Type B pancreatic cell (in vitro differentiated cells): ENCODE data around the gene SESN3. TPM values are rescaled to one million over a fixed set of nuclear protein-coding genes. Genes with fewer than 3 reads are reported as not detected.

ENCODE experiments used
- DNase-seq: peaks from one replicate; pipeline ENCODE4 v3.0.0; 2021; ENCODE audit warnings: mixed read lengths; ENCODE audit not compliant: unreplicated experiment; ENCODE audit errors: extremely low spot score
- H3K27ac Mint-ChIP-seq: 2 replicates; pipeline ENCODE4 v1.8.0; 2021; ENCODE audit warnings: mild to moderate bottlenecking, mixed read lengths
- H3K27me3 Mint-ChIP-seq: 2 replicates; pipeline ENCODE4 v1.8.0; 2021; ENCODE audit warnings: mixed read lengths
- H3K36me3 Mint-ChIP-seq: 2 replicates; pipeline ENCODE4 v1.8.0; 2021; ENCODE audit warnings: mixed read lengths
- H3K4me1 Mint-ChIP-seq: one replicate; pipeline ENCODE4 v1.8.0; 2021; ENCODE audit warnings: mixed read lengths; ENCODE audit not compliant: unreplicated experiment
- H3K4me3 Mint-ChIP-seq: 2 replicates; pipeline ENCODE4 v1.8.0; 2021; ENCODE audit warnings: mild to moderate bottlenecking, mixed read lengths
- H3K9me3 Mint-ChIP-seq: 2 replicates; pipeline ENCODE4 v1.8.0; 2021; ENCODE audit warnings: mixed read lengths
- total RNA-seq: library from RNA; stranded (reverse); gene quantifications from 2 replicates; pipeline ENCODE4 v1.2.1, GENCODE V29; 2021; ENCODE audit warnings: low replicate concordance
- TF ChIP-seq, protein P1 (sequence below): fragments of 200-600 bp; sonication (generic); conservative IDR thresholded peaks from 2 replicates; pipeline ENCODE4 v1.5.0; 2021; ENCODE audit warnings: antibody characterized with exemption, mild to moderate bottlenecking

The SESN3 gene
- total RNA-seq, 1 donor from 2014 or later = 107 TPM

DNA sequence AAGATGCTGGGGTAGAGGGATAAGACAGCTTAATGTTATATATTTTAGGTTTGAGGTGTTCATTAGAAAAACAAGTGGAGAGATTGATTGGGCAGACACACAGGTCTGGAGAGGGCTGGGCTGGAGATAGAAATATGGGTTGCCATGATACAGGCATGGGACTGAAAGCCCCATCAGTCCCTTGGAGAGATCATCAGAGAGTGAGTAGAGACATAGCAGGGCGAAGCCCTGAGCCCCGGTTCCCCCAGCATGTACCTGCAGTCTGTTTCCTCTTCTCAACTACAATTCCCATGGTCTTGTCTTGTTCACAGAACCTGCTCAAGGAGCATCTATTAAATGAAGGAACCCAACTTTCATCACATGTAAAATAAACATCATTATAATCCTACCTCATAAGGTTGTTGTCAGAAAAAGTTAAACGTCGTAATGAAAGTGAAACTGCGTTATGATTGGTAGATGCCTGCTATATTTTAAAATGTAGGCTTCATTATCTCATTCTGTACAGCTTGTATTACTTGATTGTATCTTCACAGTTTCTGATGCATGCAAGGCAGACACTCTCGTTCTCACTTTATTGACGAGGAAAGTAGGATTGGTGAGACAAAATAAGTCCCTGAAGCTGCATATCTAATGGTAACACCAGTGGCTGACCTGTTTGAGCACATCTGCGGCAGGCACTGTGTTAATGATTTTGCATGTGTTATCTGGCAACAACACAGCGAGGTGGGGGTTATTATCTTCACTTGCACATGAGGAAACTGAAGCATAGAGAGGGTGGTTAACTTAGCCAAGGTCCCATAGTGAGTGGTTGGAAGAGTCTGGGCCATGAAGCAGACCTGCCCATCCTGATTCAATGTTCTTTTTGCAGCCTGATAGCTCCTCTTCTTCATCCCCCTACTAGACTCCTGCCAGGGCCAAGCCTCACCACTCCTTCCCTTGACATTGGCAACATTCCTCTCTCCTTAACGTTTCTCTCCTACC lies 77.8 kb downstream of the SESN3 start:
- peaks cover 12% of the 10 kb centered on the region for H3K4me1 Mint-ChIP-seq
- TF ChIP-seq, protein P1, sequence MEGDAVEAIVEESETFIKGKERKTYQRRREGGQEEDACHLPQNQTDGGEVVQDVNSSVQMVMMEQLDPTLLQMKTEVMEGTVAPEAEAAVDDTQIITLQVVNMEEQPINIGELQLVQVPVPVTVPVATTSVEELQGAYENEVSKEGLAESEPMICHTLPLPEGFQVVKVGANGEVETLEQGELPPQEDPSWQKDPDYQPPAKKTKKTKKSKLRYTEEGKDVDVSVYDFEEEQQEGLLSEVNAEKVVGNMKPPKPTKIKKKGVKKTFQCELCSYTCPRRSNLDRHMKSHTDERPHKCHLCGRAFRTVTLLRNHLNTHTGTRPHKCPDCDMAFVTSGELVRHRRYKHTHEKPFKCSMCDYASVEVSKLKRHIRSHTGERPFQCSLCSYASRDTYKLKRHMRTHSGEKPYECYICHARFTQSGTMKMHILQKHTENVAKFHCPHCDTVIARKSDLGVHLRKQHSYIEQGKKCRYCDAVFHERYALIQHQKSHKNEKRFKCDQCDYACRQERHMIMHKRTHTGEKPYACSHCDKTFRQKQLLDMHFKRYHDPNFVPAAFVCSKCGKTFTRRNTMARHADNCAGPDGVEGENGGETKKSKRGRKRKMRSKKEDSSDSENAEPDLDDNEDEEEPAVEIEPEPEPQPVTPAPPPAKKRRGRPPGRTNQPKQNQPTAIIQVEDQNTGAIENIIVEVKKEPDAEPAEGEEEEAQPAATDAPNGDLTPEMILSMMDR = no peak
- H3K9me3 Mint-ChIP-seq = no peaks in the 10 kb centered on the region
- DNase-seq = no peak
- H3K36me3 Mint-ChIP-seq = peaks cover 3% of the 10 kb centered on the region
- H3K27ac Mint-ChIP-seq = no peak overlapping the region
- no peaks in the 10 kb centered on the region for H3K27me3 Mint-ChIP-seq
- no peak overlapping the region for H3K4me3 Mint-ChIP-seq

GRCh38 chr11:95150956-95151684 lies 79.9 kb downstream of the SESN3 start:
- no peaks in the 10 kb centered on the region for H3K9me3 Mint-ChIP-seq
- peak overlapping the region; percentile 74 for H3K27ac Mint-ChIP-seq
- no peaks in the 10 kb centered on the region for H3K27me3 Mint-ChIP-seq
- TF ChIP-seq, protein P1 = peak; percentile 86
- DNase-seq = peak; percentile 90
- H3K4me3 Mint-ChIP-seq = peak overlapping the region; percentile 86
- H3K36me3 Mint-ChIP-seq = no peaks in the 10 kb centered on the region
- peaks cover 24% of the 10 kb centered on the region for H3K4me1 Mint-ChIP-seq

- TF ChIP-seq, protein P1 = no peak
- H3K9me3 Mint-ChIP-seq = no peaks in the 10 kb centered on the region
- H3K4me1 Mint-ChIP-seq = peaks cover 24% of the 10 kb centered on the region
- H3K36me3 Mint-ChIP-seq = no peaks in the 10 kb centered on the region
- peak overlapping the region; percentile 86 for H3K4me3 Mint-ChIP-seq
- peak overlapping the region; percentile 74 for H3K27ac Mint-ChIP-seq
- DNase-seq = no peak
- H3K27me3 Mint-ChIP-seq = no peaks in the 10 kb centered on the region
Measured at GRCh38 chr11:95149651-95150364, 81.2 kb downstream of the SESN3 start.

DNA sequence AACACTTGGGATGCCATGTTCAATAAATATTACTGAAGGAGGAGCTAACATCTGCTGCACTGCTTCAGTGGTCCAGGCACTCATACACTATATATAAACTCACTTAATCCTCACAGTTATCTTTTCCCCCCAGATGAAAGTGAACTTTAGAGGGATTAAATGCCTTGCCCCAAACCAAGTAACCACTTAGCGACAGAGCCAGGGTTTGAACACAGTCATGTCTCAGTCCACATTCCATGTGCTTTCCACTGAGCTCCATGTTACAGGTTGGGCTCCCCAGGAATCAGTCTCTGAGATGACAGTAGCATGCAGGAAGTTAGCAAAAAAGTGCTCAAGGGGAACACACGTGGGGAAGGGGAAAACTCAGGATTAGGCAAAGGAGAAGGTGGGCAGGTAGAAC lies 82.1 kb downstream of the SESN3 start:
- peaks cover 24% of the 10 kb centered on the region for H3K4me1 Mint-ChIP-seq
- TF ChIP-seq, protein P1 = no peak
- H3K36me3 Mint-ChIP-seq = no peaks in the 10 kb centered on the region
- peak overlapping the region; percentile 86 for H3K4me3 Mint-ChIP-seq
- DNase-seq = no peak
- no peaks in the 10 kb centered on the region for H3K9me3 Mint-ChIP-seq
- peaks cover 1% of the 10 kb centered on the region for H3K27me3 Mint-ChIP-seq
- H3K27ac Mint-ChIP-seq = no peak overlapping the region

- Mint-ChIP-seq H3K4me1 (peaks cover 21% of the 10 kb centered on the region), H3K9me3 (no peaks in the 10 kb centered on the region), H3K36me3 (no peaks in the 10 kb centered on the region), H3K27ac (no peak overlapping the region), H3K4me3 (no peak overlapping the region), H3K27me3 (peaks cover 4% of the 10 kb centered on the region)
- DNase-seq = no peak
- TF ChIP-seq, protein P1 = no peak
Measured at GRCh38 chr11:95148406-95148805, 82.6 kb downstream of the SESN3 start.
